HepG2 (cell line): ENCODE results near the gene ELK1. TPM values are rescaled to one million over a fixed set of nuclear protein-coding genes. Genes with fewer than 3 reads are reported as not detected.

ENCODE experiments used
- ATAC-seq: fragments of 200-7000 bp; cut with Tn5 transposase; 3 replicates; pipeline ENCODE4 v1.9.1; 2020; ENCODE audit warnings: mild to moderate bottlenecking, moderate library complexity
- BruUV-seq: library from RNA; stranded (reverse); fragments of 400-500 nt; replicated peaks from 2 replicates; lab custom pipeline; 2021; lab: Mats Ljungman, UMichigan
- CTCF ChIA-PET: fragments of 300-600 bp; formaldehyde crosslinking; extraction: SDS; loops from one replicate; lab custom pipeline; 2021; ENCODE audit warnings: low total read pairs, inconsistent platforms, low intra/inter-chr PET ratio; lab: Yijun Ruan, JAX
- POLR2A ChIA-PET: fragments of 350-600 bp; sonication (Branson Sonifier 250); formaldehyde crosslinking; loops from one replicate; lab custom pipeline; 2020; ENCODE audit warnings: antibody characterized with exemption, inconsistent platforms; lab: Yijun Ruan, JAX
- DNase-seq: peaks from one replicate; pipeline ENCODE4 v3.0.0-alpha.2; 2015; ENCODE audit warnings: low spot score
- FAIRE-seq: peaks from 3 replicates; lab custom pipeline; 2011; peaks lifted over from hg19 to GRCh38; lab: Jason Lieb, UNC
- H2AFZ ChIP-seq: one replicate; pipeline ENCODE4 v1.6.1; 2011; ENCODE audit warnings: low read length, inconsistent platforms
- H3K27ac ChIP-seq: fragments of 300-600 bp; 3 replicates; pipeline ENCODE4 v1.8.0; 2011; ENCODE audit warnings: mixed run types, mild to moderate bottlenecking, mixed read lengths, low read length, inconsistent platforms; ENCODE audit not compliant: insufficient read depth; ENCODE audit errors: extremely low read length
- H3K27me3 ChIP-seq, 2 experiments: fragments of 200-600 bp in 1 of 2; 2 replicates in 1 of 2; 3 replicates in 1 of 2; pipeline versions ENCODE4 v1.6.0 to v1.8.0; 2011; ENCODE audit warnings: low read length in 2 of 2, mild to moderate bottlenecking in 2 of 2, moderate library complexity in 2 of 2, inconsistent platforms in 1 of 2; ENCODE audit not compliant: insufficient read depth in 2 of 2, control insufficient read depth in 1 of 2
- H3K36me3 ChIP-seq, 2 experiments: fragments of 200-600 bp in 1 of 2; replicated peaks in 1 of 2; 2 replicates in 1 of 2; 3 replicates in 1 of 2; pipeline versions ENCODE4 v1.5.1 to v1.8.0; 2011; ENCODE audit warnings: low read length in 2 of 2, inconsistent platforms in 1 of 2; ENCODE audit not compliant: insufficient read depth in 2 of 2, control insufficient read depth in 1 of 2
- H3K4me1 ChIP-seq: 2 replicates; pipeline ENCODE4 v1.5.1; 2012; ENCODE audit warnings: low read length, inconsistent platforms; ENCODE audit not compliant: insufficient read depth
- H3K4me2 ChIP-seq: 2 replicates; pipeline ENCODE4 v1.6.0; 2011; ENCODE audit warnings: low read depth, low read length, inconsistent platforms
- H3K4me3 ChIP-seq, 3 experiments: fragments of 200-600 bp in 1 of 3; sonication (generic), shearing (Covaris generic) in 1 of 3; replicated peaks in 1 of 3; 2 replicates each; pipeline ENCODE4 v1.5.1; 2011 to 2016; ENCODE audit warnings: low read length in 3 of 3, inconsistent platforms in 2 of 3, low read depth in 2 of 3, mild to moderate bottlenecking in 2 of 3, control low read depth in 1 of 3, mixed read lengths in 1 of 3; ENCODE audit not compliant: insufficient read depth in 1 of 3
- H3K79me2 ChIP-seq: one replicate; pipeline ENCODE4 v1.6.1; 2011; ENCODE audit warnings: low read length, inconsistent platforms; ENCODE audit not compliant: insufficient read depth
- H3K9ac ChIP-seq: 2 replicates; pipeline ENCODE4 v1.6.0; 2011; ENCODE audit warnings: mild to moderate bottlenecking, low read depth, low read length, inconsistent platforms; ENCODE audit not compliant: insufficient read depth
- H3K9me3 ChIP-seq: 2 replicates; pipeline ENCODE4 v1.5.1; 2012; ENCODE audit warnings: mild to moderate bottlenecking, low read length
- H4K20me1 ChIP-seq: 2 replicates; pipeline ENCODE4 v1.6.0; 2011; ENCODE audit warnings: inconsistent platforms, mild to moderate bottlenecking, low read length, moderate library complexity; ENCODE audit not compliant: insufficient read depth
- PAXIP1 ChIP-seq: sonication (generic); formaldehyde crosslinking; conservative IDR thresholded peaks from 2 replicates; pipeline ENCODE4 v1.4.0; 2020; ENCODE audit warnings: mild to moderate bottlenecking, missing genetic modification reagents, moderate library complexity
- SIN3B ChIP-seq: fragments of 150-350 bp; IDR thresholded peaks from 2 replicates; pipeline ENCODE4 v1.6.1; 2014; ENCODE audit warnings: low read length
- ZFP36L2 ChIP-seq: sonication (generic); formaldehyde crosslinking; IDR thresholded peaks from 2 replicates; pipeline ENCODE4 v1.4.0; 2020; ENCODE audit warnings: missing genetic modification reagents
- ZNF589 ChIP-seq: sonication (generic); formaldehyde crosslinking; conservative IDR thresholded peaks from 2 replicates; pipeline ENCODE4 v1.8.0; 2022; ENCODE audit warnings: mild to moderate bottlenecking, moderate library complexity, missing genetic modification reagents
- ZNF660 ChIP-seq: sonication (generic); formaldehyde crosslinking; IDR thresholded peaks from 2 replicates; pipeline ENCODE4 v1.5.1; 2020; ENCODE audit warnings: mild to moderate bottlenecking, low read depth, missing genetic modification reagents, borderline replicate concordance
- in situ Hi-C: cut with HindIII; loops from 2 replicates; pipeline ENCODE4 v1.10.0; 2017; ENCODE audit warnings: low pct_unique_long_range_greater_than_20kb; ENCODE audit not compliant: extremely low pct_ligation_motif_present
- intact Hi-C: fragments of 100-400 bp; cut with micrococcal nuclease; formaldehyde crosslinking; loops from one replicate; pipeline ENCODE4 v1.10.0; 2022; ENCODE audit not compliant: unreplicated experiment
- polyA plus RNA-seq, 8 experiments: library from polyadenylated mRNA; depleted of rRNA in 3 of 8; stranded (reverse) in 7 of 8; unstranded in 1 of 8; fragments of >200 nt; fragmentation: Illumina TruSeq in 4 of 8; extraction: Trizol in 4 of 8; gene quantifications; 2 replicates each; pipeline versions ENCODE4 v1.2.1 to v1.2.3, GENCODE V29; 2011 to 2016; ENCODE audit warnings: low read depth in 4 of 8, missing spikeins in 1 of 8, mixed read lengths in 1 of 8; ENCODE audit not compliant: insufficient read depth in 1 of 8
- total RNA-seq, 5 experiments: library from RNA; depleted of rRNA; stranded (reverse); fragments of >200 nt; fragmentation: Illumina TruSeq; extraction: Trizol; gene quantifications; 2 replicates each; pipeline ENCODE4 v1.2.3, GENCODE V29; 2016; ENCODE audit warnings: low read depth in 1 of 5

Gene ELK1
- total and polyA plus RNA-seq, 2 of the 13 experiments (the other 11 are each of a cell fraction or from before 2014, with no cell fraction given) = 4.3 to 7.2 TPM

DNA sequence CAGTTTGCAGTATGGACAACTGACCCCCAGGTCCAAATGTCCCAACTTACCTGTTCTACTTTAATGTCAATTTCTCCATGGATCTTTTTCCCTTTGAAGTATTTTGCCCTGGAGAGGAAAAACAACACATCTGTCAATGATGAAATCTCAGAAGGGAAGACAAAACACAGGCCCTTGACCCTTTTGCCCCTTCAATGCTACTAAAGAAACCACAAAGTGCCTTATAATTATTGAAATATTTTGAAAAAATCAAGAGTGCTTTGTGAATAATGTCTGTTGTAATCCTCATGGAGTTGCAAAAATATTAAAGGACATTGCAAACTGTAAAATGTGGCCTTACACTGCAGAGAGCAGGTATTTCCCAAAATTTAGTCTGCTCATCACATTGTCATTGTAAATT lies 43.3 kb downstream of the ELK1 start:
- ATAC-seq (no peak), DNase-seq (no peak)

More for the DNA sequence above, 43.3 kb downstream of the ELK1 start:
- no peaks in the 10 kb centered on the region for H3K4me1 ChIP-seq
- intact Hi-C loops (no loop called here), in situ Hi-C loops (no loop called here)
- POLR2A ChIA-PET = no interaction called here
- no TSS peak for BruUV-seq
- CTCF ChIA-PET = no interaction called here
- H4K20me1 ChIP-seq = no peaks in the 10 kb centered on the region
- no peaks in the 10 kb centered on the region for H3K9me3 ChIP-seq
- H3K4me3 ChIP-seq = no peak overlapping the region
- no peak for TF ChIP-seq SIN3B
- TF ChIP-seq ZNF660 (CRISPR knock-in tag) = no peak
- TF ChIP-seq ZNF589 (CRISPR knock-in tag) = no peak
- TF ChIP-seq PAXIP1 (CRISPR knock-in tag) = no peak
- no peak for TF ChIP-seq ZFP36L2 (CRISPR knock-in tag)
- H3K79me2 ChIP-seq = no peaks in the 10 kb centered on the region
- no peaks in the 10 kb centered on the region for H3K36me3 ChIP-seq
- H3K27ac ChIP-seq = no peak overlapping the region
- no peak overlapping the region for H2AFZ ChIP-seq
- no peak overlapping the region for H3K9ac ChIP-seq
- H3K27me3 ChIP-seq = no peaks in the 10 kb centered on the region
- no peak for FAIRE-seq
- H3K4me2 ChIP-seq = no peak overlapping the region
